Measurements from ENCODE around the gene DNM2.

GRCh38 chr19:10818301-10819123 lies 100.6 kb downstream of the DNM2 start:
- TF ChIP-seq POLR2AphosphoS5 (IDR thresholded peaks at IDR 0.05; ENCODE audit: low read depth, low read length) (no peak), POLR2A (IDR thresholded peaks at IDR 0.05; ENCODE audit: low read depth, low read length) (no peak), TAF1 (IDR thresholded peaks at IDR 0.05; ENCODE audit: borderline replicate concordance, low read depth, low read length) (no peak)

All from GM12892 (cell line).